Keratinocyte (primary cell): ENCODE data around the gene BCL7A.

Experiments
- EZH2 ChIP-seq: IDR thresholded peaks from one replicate; pipeline ENCODE4 v1.6.1; 2012; ENCODE audit warnings: inconsistent platforms, mild to moderate bottlenecking, low read length, moderate library complexity
- TF ChIP-seq, protein P1 (sequence below), 3 experiments: IDR thresholded peaks in 1 of 3; conservative IDR thresholded peaks in 1 of 3; optimal IDR thresholded peaks in 1 of 3; 2 replicates in 2 of 3; 3 replicates in 1 of 3; pipeline versions ENCODE3 to v1.5.1; 2011; ENCODE audit warnings: low read length in 3 of 3, mild to moderate bottlenecking in 3 of 3, moderate library complexity in 2 of 3, control low read depth in 1 of 3, inconsistent platforms in 1 of 3; ENCODE audit not compliant: insufficient read depth in 2 of 3; ENCODE audit errors: extremely low read depth in 1 of 3

DNA sequence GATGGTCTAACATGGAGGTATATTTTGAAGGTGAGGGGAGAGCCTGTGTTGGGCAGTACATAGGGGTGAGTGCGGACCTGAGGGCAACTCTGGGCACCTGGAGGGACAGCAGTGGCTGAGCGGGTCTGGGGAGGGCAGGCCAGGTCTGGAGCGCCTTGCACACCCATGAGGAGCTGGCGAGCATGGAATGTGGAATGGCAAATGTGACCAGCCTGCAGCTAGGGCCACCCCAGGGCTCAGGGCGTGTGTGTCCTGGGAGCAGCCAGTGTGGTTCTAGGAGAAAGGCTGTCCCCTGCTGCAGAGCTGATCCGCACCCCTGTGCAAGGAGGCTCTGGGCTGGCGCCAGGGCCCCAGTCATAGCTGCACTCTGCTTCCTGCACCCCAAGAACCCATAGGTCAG is 24.5 kb downstream of the BCL7A start:
- TF ChIP-seq EZH2 = no peak
- TF ChIP-seq, protein P1, sequence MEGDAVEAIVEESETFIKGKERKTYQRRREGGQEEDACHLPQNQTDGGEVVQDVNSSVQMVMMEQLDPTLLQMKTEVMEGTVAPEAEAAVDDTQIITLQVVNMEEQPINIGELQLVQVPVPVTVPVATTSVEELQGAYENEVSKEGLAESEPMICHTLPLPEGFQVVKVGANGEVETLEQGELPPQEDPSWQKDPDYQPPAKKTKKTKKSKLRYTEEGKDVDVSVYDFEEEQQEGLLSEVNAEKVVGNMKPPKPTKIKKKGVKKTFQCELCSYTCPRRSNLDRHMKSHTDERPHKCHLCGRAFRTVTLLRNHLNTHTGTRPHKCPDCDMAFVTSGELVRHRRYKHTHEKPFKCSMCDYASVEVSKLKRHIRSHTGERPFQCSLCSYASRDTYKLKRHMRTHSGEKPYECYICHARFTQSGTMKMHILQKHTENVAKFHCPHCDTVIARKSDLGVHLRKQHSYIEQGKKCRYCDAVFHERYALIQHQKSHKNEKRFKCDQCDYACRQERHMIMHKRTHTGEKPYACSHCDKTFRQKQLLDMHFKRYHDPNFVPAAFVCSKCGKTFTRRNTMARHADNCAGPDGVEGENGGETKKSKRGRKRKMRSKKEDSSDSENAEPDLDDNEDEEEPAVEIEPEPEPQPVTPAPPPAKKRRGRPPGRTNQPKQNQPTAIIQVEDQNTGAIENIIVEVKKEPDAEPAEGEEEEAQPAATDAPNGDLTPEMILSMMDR (optimal IDR thresholded peaks at IDR 0.05 in 1 of 3, IDR thresholded peaks at IDR 0.05 in 1 of 3, conservative IDR thresholded peaks at IDR 0.05 in 1 of 3; ENCODE audit: extremely low read depth in 1 of 3, insufficient read depth in 2 of 3, low read length in 3 of 3) = no peak
